ENCODE results near the gene CD33.
"Not testable (repeated sequence)": the region's sequence is repeated elsewhere in the genome, so short reads cannot be mapped to it uniquely, and the experiment has no call there.

- TF ChIP-seq NR1H2 (CRISPR knock-in tag; IDR thresholded peaks at IDR 0.05); CTCF (IDR thresholded peaks at IDR 0.05); NFYB (CRISPR knock-in tag; conservative IDR thresholded peaks at IDR 0.05; ENCODE audit: low read depth): not testable (repeated sequence)
Observed at GRCh38 chr19:51210874-51211361, 14.0 kb upstream of the CD33 start.
